ENCODE results near the gene NAT10.

The NAT10 gene

GRCh38 chr11:34132261-34132965 is 27.0 kb downstream of the NAT10 start:
- no peak overlapping the region for H3K27ac Mint-ChIP-seq
- no peaks in the 10 kb centered on the region for H3K9me3 Mint-ChIP-seq
- no peaks in the 10 kb centered on the region for H3K4me1 Mint-ChIP-seq
- H3K36me3 Mint-ChIP-seq (ENCODE audit: low read depth) = peaks cover 71% of the 10 kb centered on the region
- DNase-seq (no peak), ATAC-seq (no peak)
- H3K27me3 Mint-ChIP-seq = no peaks in the 10 kb centered on the region
- no peak overlapping the region for H3K4me3 Mint-ChIP-seq

DNA sequence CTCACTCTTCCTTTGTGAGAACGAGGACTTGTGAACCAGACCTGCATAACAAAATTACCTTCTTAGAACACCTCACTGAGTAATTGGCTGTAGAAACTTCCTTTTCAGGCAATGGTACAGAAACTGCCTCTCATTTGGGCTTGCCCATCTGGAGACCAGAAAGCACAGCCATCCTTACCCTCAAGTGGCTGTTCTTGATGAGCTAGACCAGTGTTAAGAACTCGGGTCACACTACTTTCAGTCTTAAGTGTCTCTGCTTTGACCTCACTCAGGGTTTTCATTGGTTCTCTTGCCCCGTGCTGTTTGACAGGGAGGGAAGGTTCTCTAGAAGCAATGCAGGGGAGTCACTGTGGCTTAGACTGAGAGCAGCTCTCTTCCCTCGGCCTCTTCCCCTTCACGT is 29.3 kb downstream of the NAT10 start:
- Mint-ChIP-seq H3K27ac (no peak overlapping the region), H3K27me3 (no peaks in the 10 kb centered on the region), H3K9me3 (no peaks in the 10 kb centered on the region), H3K36me3 (ENCODE audit: low read depth) (peaks cover 72% of the 10 kb centered on the region), H3K4me3 (no peak overlapping the region), H3K4me1 (no peaks in the 10 kb centered on the region)
- DNase-seq (no peak), ATAC-seq (no peak)

DNA sequence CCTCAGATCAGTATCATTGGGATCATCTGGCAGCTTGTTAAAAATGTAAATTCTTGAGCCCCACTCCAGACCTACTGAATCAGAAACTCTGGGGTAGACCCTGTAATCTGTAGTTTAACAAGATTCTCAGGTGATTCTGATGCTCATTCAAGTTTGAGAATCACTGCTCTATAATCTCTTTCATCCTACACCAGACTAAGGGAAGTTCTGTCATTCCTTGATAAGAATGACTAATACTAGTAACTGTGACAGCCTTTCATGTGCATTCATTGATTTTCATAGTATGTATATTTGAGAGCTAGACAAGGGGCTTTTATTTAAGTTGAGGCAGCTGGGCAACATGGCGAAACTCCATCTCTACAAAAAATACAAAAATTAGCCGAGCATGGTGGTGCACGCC is 30.0 kb downstream of the NAT10 start:
- H3K4me3 Mint-ChIP-seq = no peak overlapping the region
- H3K4me1 Mint-ChIP-seq = no peaks in the 10 kb centered on the region
- H3K36me3 Mint-ChIP-seq (ENCODE audit: low read depth) = peaks cover 70% of the 10 kb centered on the region
- H3K27ac Mint-ChIP-seq = no peak overlapping the region
- no peaks in the 10 kb centered on the region for H3K9me3 Mint-ChIP-seq
- H3K27me3 Mint-ChIP-seq = no peaks in the 10 kb centered on the region
- DNase-seq (no peak), ATAC-seq (no peak)

GRCh38 chr11:34136420-34136819 is 31.0 kb downstream of the NAT10 start:
- DNase-seq = no peak
- H3K27me3 Mint-ChIP-seq = no peaks in the 10 kb centered on the region
- H3K27ac Mint-ChIP-seq = no peak overlapping the region
- no peak overlapping the region for H3K4me3 Mint-ChIP-seq
- no peak for ATAC-seq
- H3K4me1 Mint-ChIP-seq = no peaks in the 10 kb centered on the region
- H3K36me3 Mint-ChIP-seq (ENCODE audit: low read depth) = peaks cover 70% of the 10 kb centered on the region
- no peaks in the 10 kb centered on the region for H3K9me3 Mint-ChIP-seq

DNA sequence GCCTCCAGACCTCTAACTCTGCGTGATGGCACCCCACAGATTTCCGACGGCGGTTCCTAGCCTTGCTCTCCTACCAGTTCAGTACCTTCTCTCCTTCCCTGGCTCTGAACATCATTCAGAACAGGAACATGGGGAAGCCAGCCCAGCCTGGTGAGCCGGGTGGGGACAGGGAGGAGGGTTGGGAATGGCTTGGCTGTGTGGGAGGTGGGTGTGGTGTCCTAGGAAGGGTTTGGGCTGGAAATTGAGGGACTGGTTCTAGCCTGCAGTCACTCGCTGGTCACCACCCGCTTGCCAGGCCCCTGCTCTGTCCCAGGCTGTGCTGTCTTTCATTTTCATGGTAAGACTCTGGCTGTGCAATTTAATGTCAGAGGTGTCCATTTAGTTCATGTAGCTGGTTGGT is 33.9 kb downstream of the NAT10 start:
- Mint-ChIP-seq H3K36me3 (ENCODE audit: low read depth) (peaks cover 73% of the 10 kb centered on the region), H3K9me3 (no peaks in the 10 kb centered on the region)

GRCh38 chr11:34140149-34140548 is 34.7 kb downstream of the NAT10 start:
- Mint-ChIP-seq H3K27ac (no peak overlapping the region), H3K4me3 (no peak overlapping the region), H3K4me1 (no peaks in the 10 kb centered on the region), H3K27me3 (no peaks in the 10 kb centered on the region), H3K36me3 (ENCODE audit: low read depth) (peaks cover 74% of the 10 kb centered on the region), H3K9me3 (no peaks in the 10 kb centered on the region)
- ATAC-seq = no peak
- no peak for DNase-seq

More for the DNA sequence above, 33.9 kb downstream of the NAT10 start:
- H3K27ac Mint-ChIP-seq = no peak overlapping the region
- H3K4me1 Mint-ChIP-seq = no peaks in the 10 kb centered on the region
- H3K4me3 Mint-ChIP-seq = no peak overlapping the region
- DNase-seq = no peak
- no peaks in the 10 kb centered on the region for H3K27me3 Mint-ChIP-seq
- ATAC-seq = no peak

GRCh38 chr11:34143048-34143447 is 37.6 kb downstream of the NAT10 start:
- no peaks in the 10 kb centered on the region for H3K4me1 Mint-ChIP-seq
- ATAC-seq = no peak
- no peak for DNase-seq
- no peaks in the 10 kb centered on the region for H3K9me3 Mint-ChIP-seq
- peaks cover 72% of the 10 kb centered on the region for H3K36me3 Mint-ChIP-seq (ENCODE audit: low read depth)
- no peak overlapping the region for H3K4me3 Mint-ChIP-seq
- H3K27ac Mint-ChIP-seq = no peak overlapping the region
- no peaks in the 10 kb centered on the region for H3K27me3 Mint-ChIP-seq

- no peak overlapping the region for H3K27ac Mint-ChIP-seq
- no peaks in the 10 kb centered on the region for H3K4me1 Mint-ChIP-seq
- no peak overlapping the region for H3K4me3 Mint-ChIP-seq
- peaks cover 65% of the 10 kb centered on the region for H3K36me3 Mint-ChIP-seq (ENCODE audit: low read depth)
- no peaks in the 10 kb centered on the region for H3K9me3 Mint-ChIP-seq
- ATAC-seq (no peak), DNase-seq (no peak)
- H3K27me3 Mint-ChIP-seq = no peaks in the 10 kb centered on the region
Measured at GRCh38 chr11:34145073-34145472, 39.6 kb downstream of the NAT10 start.

GRCh38 chr11:34145847-34146381 is 40.5 kb downstream of the NAT10 start:
- no peak overlapping the region for H3K4me3 Mint-ChIP-seq
- H3K36me3 Mint-ChIP-seq (ENCODE audit: low read depth) = peaks cover 59% of the 10 kb centered on the region
- H3K27me3 Mint-ChIP-seq = no peaks in the 10 kb centered on the region
- no peak overlapping the region for H3K27ac Mint-ChIP-seq
- DNase-seq (no peak), ATAC-seq (no peak)
- no peaks in the 10 kb centered on the region for H3K9me3 Mint-ChIP-seq
- H3K4me1 Mint-ChIP-seq = no peaks in the 10 kb centered on the region

- Mint-ChIP-seq H3K4me3 (no peak overlapping the region), H3K27me3 (no peaks in the 10 kb centered on the region), H3K9me3 (no peaks in the 10 kb centered on the region), H3K36me3 (ENCODE audit: low read depth) (peaks cover 55% of the 10 kb centered on the region), H3K27ac (no peak overlapping the region), H3K4me1 (no peaks in the 10 kb centered on the region)
- no peak for DNase-seq
- ATAC-seq = no peak
Measured at GRCh38 chr11:34146411-34146810, 41.0 kb downstream of the NAT10 start.

GRCh38 chr11:34146866-34147265 is 41.4 kb downstream of the NAT10 start:
- Mint-ChIP-seq H3K36me3 (ENCODE audit: low read depth) (peaks cover 50% of the 10 kb centered on the region), H3K4me3 (no peak overlapping the region), H3K27me3 (no peaks in the 10 kb centered on the region), H3K4me1 (no peaks in the 10 kb centered on the region), H3K9me3 (no peaks in the 10 kb centered on the region), H3K27ac (no peak overlapping the region)
- no peak for DNase-seq
- ATAC-seq = no peak

DNA sequence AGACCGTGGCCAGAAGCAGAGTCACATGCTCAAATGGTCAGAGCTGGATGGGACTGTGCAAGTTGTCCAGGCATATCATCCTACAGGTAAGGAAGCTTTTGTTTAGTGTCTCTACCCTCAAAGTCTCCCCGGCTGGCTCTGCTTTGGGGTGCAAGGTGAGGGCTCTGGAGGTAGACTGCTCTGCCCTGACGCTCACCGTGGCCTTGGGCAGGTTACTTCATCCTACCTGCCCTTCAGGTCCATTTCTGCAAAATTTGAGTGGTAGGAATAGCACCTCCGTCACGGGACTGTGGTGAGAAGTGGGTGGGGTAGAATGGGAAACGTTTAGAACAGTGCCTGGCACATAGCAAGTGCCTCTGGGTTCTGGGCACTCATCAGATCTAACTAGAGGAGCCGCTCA is 42.2 kb downstream of the NAT10 start:
- Mint-ChIP-seq H3K9me3 (no peaks in the 10 kb centered on the region), H3K4me3 (no peak overlapping the region), H3K27ac (no peak overlapping the region), H3K4me1 (no peaks in the 10 kb centered on the region), H3K36me3 (ENCODE audit: low read depth) (peaks cover 44% of the 10 kb centered on the region), H3K27me3 (no peaks in the 10 kb centered on the region)
- DNase-seq = no peak
- no peak for ATAC-seq

DNA sequence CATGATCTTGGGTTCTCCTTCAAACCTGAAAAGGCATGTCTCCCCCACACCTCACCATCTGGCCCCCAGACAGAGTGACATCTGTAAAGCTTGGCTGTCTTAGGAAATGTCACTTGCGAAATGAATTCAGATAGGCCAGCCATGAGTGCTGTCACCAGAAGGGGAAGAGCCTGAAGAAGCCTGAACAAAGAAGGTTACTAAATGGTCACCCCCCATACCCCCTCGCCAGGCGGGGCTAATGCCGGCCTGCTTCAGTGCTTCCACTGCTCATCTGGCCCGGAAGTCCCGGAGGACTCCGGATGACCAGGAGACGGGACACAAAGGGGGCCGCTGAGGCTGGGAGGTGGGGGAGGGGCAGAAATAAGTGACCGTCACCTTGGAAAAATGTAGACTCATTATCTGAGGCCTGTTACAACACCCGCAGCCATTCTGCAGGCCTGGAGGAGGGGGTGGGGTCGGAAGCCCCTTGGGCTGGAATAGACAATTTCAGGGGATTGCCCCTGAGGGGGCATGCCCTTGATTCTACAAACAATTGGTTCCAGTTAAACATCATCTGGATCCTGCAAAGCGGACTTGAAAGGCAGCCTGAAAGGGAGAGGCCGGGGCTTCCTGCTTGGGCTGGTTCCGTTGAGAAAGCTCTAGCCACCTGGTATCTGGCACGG is 43.2 kb downstream of the NAT10 start:
- no peak overlapping the region for H3K27ac Mint-ChIP-seq
- no peaks in the 10 kb centered on the region for H3K9me3 Mint-ChIP-seq
- ATAC-seq = no peak
- DNase-seq = no peak
- H3K4me3 Mint-ChIP-seq = no peak overlapping the region
- peaks cover 3% of the 10 kb centered on the region for H3K4me1 Mint-ChIP-seq
- no peaks in the 10 kb centered on the region for H3K27me3 Mint-ChIP-seq
- H3K36me3 Mint-ChIP-seq (ENCODE audit: low read depth) = peaks cover 38% of the 10 kb centered on the region

DNA sequence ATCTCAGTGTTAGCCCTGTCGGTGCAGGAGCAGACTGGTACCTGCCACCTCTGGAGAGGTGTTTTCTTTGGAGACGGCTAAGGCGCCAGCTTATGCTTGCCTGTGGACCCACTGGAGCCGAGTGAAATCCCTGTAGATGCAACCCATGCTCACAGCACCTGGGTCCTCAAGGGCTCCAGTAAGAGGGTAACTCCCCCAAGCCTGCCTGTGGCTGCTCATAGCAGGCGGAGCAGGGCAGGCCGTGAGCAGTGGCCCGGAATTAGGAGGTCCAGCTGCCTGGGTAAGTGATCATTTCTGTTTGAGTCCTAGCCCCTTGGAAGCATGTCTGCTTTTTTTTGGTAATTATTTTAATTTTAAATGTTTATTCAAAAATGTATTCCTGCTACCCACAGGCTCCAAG is 43.8 kb downstream of the NAT10 start:
- H3K27ac Mint-ChIP-seq = no peak overlapping the region
- H3K27me3 Mint-ChIP-seq = no peaks in the 10 kb centered on the region
- no peak for DNase-seq
- peaks cover 37% of the 10 kb centered on the region for H3K36me3 Mint-ChIP-seq (ENCODE audit: low read depth)
- H3K9me3 Mint-ChIP-seq = no peaks in the 10 kb centered on the region
- H3K4me3 Mint-ChIP-seq = no peak overlapping the region
- H3K4me1 Mint-ChIP-seq = peaks cover 4% of the 10 kb centered on the region
- ATAC-seq = no peak

DNA sequence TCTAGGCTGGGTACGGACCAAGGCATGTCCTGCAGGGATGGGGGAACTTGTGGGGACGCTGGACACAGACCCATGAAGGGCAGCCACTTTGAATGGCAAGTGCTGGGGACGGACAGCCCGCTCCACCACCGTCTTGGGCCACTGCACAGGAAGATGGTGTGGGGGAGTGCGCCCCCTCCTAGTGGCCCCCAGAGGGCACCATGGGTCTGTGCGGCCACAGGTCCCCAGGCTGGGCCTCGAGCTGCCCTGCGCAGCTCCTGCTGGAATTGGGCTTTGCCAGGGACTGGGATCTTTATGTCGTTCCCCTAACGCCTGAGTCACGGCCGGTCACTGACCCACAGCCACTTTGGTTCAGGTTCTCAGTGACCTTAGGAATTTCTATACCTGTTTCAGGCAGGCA is 44.4 kb downstream of the NAT10 start:
- H3K27me3 Mint-ChIP-seq = no peaks in the 10 kb centered on the region
- H3K4me1 Mint-ChIP-seq = peaks cover 8% of the 10 kb centered on the region
- no peaks in the 10 kb centered on the region for H3K9me3 Mint-ChIP-seq
- H3K4me3 Mint-ChIP-seq = no peak overlapping the region
- DNase-seq (no peak), ATAC-seq (no peak)
- peaks cover 33% of the 10 kb centered on the region for H3K36me3 Mint-ChIP-seq (ENCODE audit: low read depth)
- H3K27ac Mint-ChIP-seq = no peak overlapping the region
